B cell (primary cell): ENCODE data around the gene ST6GALNAC3. TPM values are rescaled to one million over a fixed set of nuclear protein-coding genes. Genes with fewer than 3 reads are reported as not detected.

Source experiments
- ATAC-seq: fragments of 200-7000 bp; cut with Tn5 transposase; one replicate; pipeline ENCODE4 v1.10.0; 2021; ENCODE audit warnings: low read depth, mild to moderate bottlenecking, moderate number of reproducible peaks, moderate library complexity
- CTCF ChIA-PET: fragments of 350-600 bp; sonication (Branson Sonifier 250); formaldehyde crosslinking; loops from one replicate; lab custom pipeline; 2021; ENCODE audit warnings: antibody characterized with exemption, inconsistent platforms; lab: Charles Lee
- POLR2A ChIA-PET: fragments of 350-600 bp; sonication (Branson Sonifier 250); formaldehyde crosslinking; loops from one replicate; lab custom pipeline; 2021; ENCODE audit warnings: antibody characterized with exemption; lab: Charles Lee
- DNase-seq: peaks from one replicate; pipeline ENCODE4 v3.0.0; 2013
- H2AFZ ChIP-seq: 2 replicates; pipeline ENCODE4 v1.6.1; 2012; ENCODE audit warnings: mild to moderate bottlenecking, low read depth, low read length; ENCODE audit not compliant: insufficient read depth, poor library complexity, severe bottlenecking
- H3K27ac ChIP-seq, 2 donors: 1 replicate in 1 of 2; 2 replicates in 1 of 2; pipeline ENCODE4 v1.5.1; 2012 to 2013; ENCODE audit warnings: low read length in 2 of 2, mild to moderate bottlenecking in 2 of 2, moderate library complexity in 1 of 2
- H3K27me3 ChIP-seq, 4 experiments: fragments of 200-600 bp in 1 of 4; sonication (generic) in 1 of 4; replicated peaks in 1 of 4; 1 replicate in 2 of 4; 2 replicates in 2 of 4; pipeline versions ENCODE4 v1.6.1 to v1.7.0; 2013 to 2016; ENCODE audit warnings: low read length in 3 of 4, mild to moderate bottlenecking in 2 of 4, mixed read lengths in 1 of 4, moderate library complexity in 1 of 4; ENCODE audit not compliant: insufficient read depth in 4 of 4, control insufficient read depth in 3 of 4; ENCODE audit errors: control extremely low read depth in 1 of 4
- H3K36me3 ChIP-seq, 2 experiments: replicated peaks in 1 of 2; 1 replicate in 1 of 2; 2 replicates in 1 of 2; pipeline versions ENCODE4 v1.6.1 to v1.7.1; 2013; ENCODE audit warnings: low read length in 1 of 2; ENCODE audit not compliant: insufficient read depth in 2 of 2, control insufficient read depth in 1 of 2; ENCODE audit errors: control extremely low read depth in 1 of 2, extremely low read depth in 1 of 2
- H3K4me1 ChIP-seq, 2 donors: fragments of 200-600 bp in 1 of 2; sonication (generic) in 1 of 2; 1 replicate in 1 of 2; 2 replicates in 1 of 2; pipeline versions ENCODE4 v1.5.1 to v1.6.1; 2013 to 2017; ENCODE audit warnings: low read length in 2 of 2; ENCODE audit not compliant: control insufficient read depth in 2 of 2, insufficient read depth in 2 of 2
- H3K4me2 ChIP-seq: replicated peaks from 2 replicates; pipeline ENCODE3; 2012; ENCODE audit warnings: mild to moderate bottlenecking, low read depth, low read length; ENCODE audit not compliant: poor library complexity, severe bottlenecking
- H3K4me3 ChIP-seq, 5 experiments: fragments of 200-600 bp in 1 of 5; sonication (generic) in 1 of 5; 1 replicate in 3 of 5; 2 replicates in 2 of 5; pipeline versions ENCODE4 v1.5.1 to v1.7.0; 2011 to 2016; ENCODE audit warnings: low read length in 4 of 5, mild to moderate bottlenecking in 4 of 5, low read depth in 2 of 5, control low read depth in 1 of 5, moderate library complexity in 1 of 5; ENCODE audit not compliant: insufficient read depth in 1 of 5; ENCODE audit errors: control extremely low read depth in 1 of 5, extremely low read depth in 1 of 5
- H3K79me2 ChIP-seq: fragments of 200-600 bp; sonication (generic); one replicate; pipeline ENCODE4 v1.6.0; 2016; ENCODE audit warnings: low read length; ENCODE audit not compliant: control insufficient read depth, insufficient read depth
- H3K9ac ChIP-seq: fragments of 200-600 bp; sonication (generic); 2 replicates; pipeline ENCODE4 v1.6.1; 2017; ENCODE audit warnings: mild to moderate bottlenecking, low read length, moderate library complexity
- H3K9me3 ChIP-seq, 3 donors: one replicate each; pipeline versions ENCODE4 v1.6.1 to v1.7.1; 2013; ENCODE audit warnings: low read length in 2 of 3; ENCODE audit not compliant: control insufficient read depth in 2 of 3, insufficient read depth in 1 of 3; ENCODE audit errors: control extremely low read depth in 1 of 3
- H4K20me1 ChIP-seq: 2 replicates; pipeline ENCODE4 v1.6.0; 2012; ENCODE audit warnings: mild to moderate bottlenecking, low read length; ENCODE audit not compliant: insufficient read depth, control insufficient read depth, poor library complexity, severe bottlenecking
- H3K27ac Mint-ChIP-seq: one replicate; pipeline ENCODE4 v1.8.0; 2021; ENCODE audit warnings: mixed read lengths
- H3K27me3 Mint-ChIP-seq: one replicate; pipeline ENCODE4 v1.8.0; 2021; ENCODE audit warnings: mixed read lengths
- H3K4me1 Mint-ChIP-seq: one replicate; pipeline ENCODE4 v1.8.0; 2021; ENCODE audit warnings: mixed read lengths
- H3K4me3 Mint-ChIP-seq: one replicate; pipeline ENCODE4 v1.8.0; 2021; ENCODE audit warnings: mixed read lengths
- H3K9me3 Mint-ChIP-seq: one replicate; pipeline ENCODE4 v1.8.0; 2022; ENCODE audit warnings: mixed read lengths; ENCODE audit not compliant: insufficient read depth
- CTCF ChIP-seq: fragments of 200-600 bp; IDR thresholded peaks from one replicate; pipeline ENCODE4 v1.8.0; 2022; ENCODE audit warnings: antibody characterized with exemption, mild to moderate bottlenecking
- EZH2 ChIP-seq: IDR thresholded peaks from 2 replicates; pipeline ENCODE4 v1.6.1; 2012; ENCODE audit warnings: borderline replicate concordance, low read depth, mild to moderate bottlenecking, moderate library complexity, low read length; ENCODE audit not compliant: insufficient read depth, poor library complexity, severe bottlenecking
- WGBS: methylation state at CpG from one replicate; pipeline ENCODE4 v1.1.5; 2013; ENCODE audit warnings: missing lambda C conversion rate; ENCODE audit not compliant: insufficient coverage; 5-methylcytosine and 5-hydroxymethylcytosine counted together
- intact Hi-C: fragments of 100-400 bp; cut with micrococcal nuclease; formaldehyde crosslinking; loops from one replicate; pipeline ENCODE4 v1.10.0; 2022
- polyA plus RNA-seq: library from polyadenylated mRNA; depleted of rRNA; stranded (reverse); fragments of >200 nt; gene quantifications from 2 replicates; pipeline ENCODE4 v1.2.3, GENCODE V29; 2012
- total RNA-seq, 2 donors: library from RNA; stranded (reverse); fragments of 120-200 nt in 1 of 2; gene quantifications; 1 replicate in 1 of 2; 2 replicates in 1 of 2; pipeline versions ENCODE4 v1.2.3 to v1.2.4, GENCODE V29; 2013 to 2022

The ST6GALNAC3 gene
- total and polyA plus RNA-seq, 2 donors (not counting 1 experiment from before 2014, with no cell fraction given), result 3.0 to 17.3 TPM

- POLR2A ChIA-PET, result no interaction called here
- Histone ChIP-seq H3K9ac (no peak overlapping the region), H3K79me2 (peaks cover 43% of the 10 kb centered on the region), H3K4me1 (peaks cover 0 to 13% of the 10 kb centered on the region in 2 donors), H3K9me3 (peaks cover 0 to 3% (median 0%) of the 10 kb centered on the region in 3 donors), H4K20me1 (no peaks in the 10 kb centered on the region), H3K4me3 (no peak overlapping the region), H3K36me3 (no peaks in the 10 kb centered on the region), H3K4me2 (no peak overlapping the region), H2AFZ (no peak overlapping the region), H3K27me3 (no peaks in the 10 kb centered on the region), H3K27ac (no peak overlapping the region)
- DNase-seq (no peak), ATAC-seq (no peak)
- Mint-ChIP-seq H3K27ac (no peak overlapping the region), H3K9me3 (no peaks in the 10 kb centered on the region), H3K4me3 (no peak overlapping the region), H3K27me3 (no peaks in the 10 kb centered on the region), H3K4me1 (peaks cover 38% of the 10 kb centered on the region)
- WGBS, result 96% methylated on average over 4 of the region's 4 CpGs
- intact Hi-C loops, result no loop called here
- CTCF ChIA-PET, result no interaction called here
- TF ChIP-seq CTCF (no peak), EZH2 (no peak)
Measured at GRCh38 chr1:76084029-76084627, 9.6 kb downstream of the ST6GALNAC3 start.

GRCh38 chr1:76084685-76085084 lies 10.1 kb downstream of the ST6GALNAC3 start:
- peaks cover 0 to 3% (median 0%) of the 10 kb centered on the region in 3 donors for H3K9me3 ChIP-seq
- H4K20me1 ChIP-seq, result no peaks in the 10 kb centered on the region
- no peaks in the 10 kb centered on the region for H3K36me3 ChIP-seq
- no peaks in the 10 kb centered on the region for H3K27me3 ChIP-seq
- H3K9ac ChIP-seq, result no peak overlapping the region
- peaks cover 34% of the 10 kb centered on the region for H3K4me1 Mint-ChIP-seq
- no CpG with 5 or more reads among the region's 3 CpGs for WGBS
- no peaks in the 10 kb centered on the region for H3K27me3 Mint-ChIP-seq
- no peak overlapping the region for H3K4me3 ChIP-seq
- no peak for DNase-seq
- H3K4me1 ChIP-seq, result peaks cover 0 to 13% of the 10 kb centered on the region in 2 donors
- H3K27ac ChIP-seq, result no peak overlapping the region
- no peaks in the 10 kb centered on the region for H3K9me3 Mint-ChIP-seq
- H2AFZ ChIP-seq, result no peak overlapping the region
- POLR2A ChIA-PET, result no interaction called here
- no peak for TF ChIP-seq EZH2
- no peak for TF ChIP-seq CTCF
- H3K4me3 Mint-ChIP-seq, result no peak overlapping the region
- ATAC-seq, result no peak
- intact Hi-C loops, result no loop called here
- H3K4me2 ChIP-seq, result no peak overlapping the region
- H3K79me2 ChIP-seq, result peaks cover 47% of the 10 kb centered on the region
- CTCF ChIA-PET, result no interaction called here
- no peak overlapping the region for H3K27ac Mint-ChIP-seq
